Measurements from ENCODE around the gene FOXL1.

The FOXL1 gene

GRCh38 chr16:86579268-86580062 lies 1.1 kb downstream of the FOXL1 start:
- TF ChIP-seq SIN3A (IDR thresholded peaks at IDR 0.05; ENCODE audit: borderline replicate concordance, insufficient read depth, low read length) (no peak), TAF1 (IDR thresholded peaks at IDR 0.05; ENCODE audit: borderline replicate concordance, insufficient read depth, low read length) (no peak), REST (IDR thresholded peaks at IDR 0.05; ENCODE audit: insufficient read depth in 1 of 2, low read depth in 2 of 2, low read length in 2 of 2) (no peak), FOXP2 (optimal IDR thresholded peaks at IDR 0.05; ENCODE audit: borderline replicate concordance, extremely low read depth, extremely low read length, insufficient read depth) (no peak), POLR2AphosphoS5 (IDR thresholded peaks at IDR 0.05; ENCODE audit: low read depth, low read length) (no peak)

- TF ChIP-seq SIN3A (IDR thresholded peaks at IDR 0.05; ENCODE audit: borderline replicate concordance, insufficient read depth, low read length): no peak
- TF ChIP-seq REST (IDR thresholded peaks at IDR 0.05; ENCODE audit: insufficient read depth in 1 of 2, low read depth in 2 of 2, low read length in 2 of 2): no peak
- no peak for TF ChIP-seq TAF1 (IDR thresholded peaks at IDR 0.05; ENCODE audit: borderline replicate concordance, insufficient read depth, low read length)
- no peak for TF ChIP-seq FOXP2 (optimal IDR thresholded peaks at IDR 0.05; ENCODE audit: borderline replicate concordance, extremely low read depth, extremely low read length, insufficient read depth)
- no peak for TF ChIP-seq POLR2AphosphoS5 (IDR thresholded peaks at IDR 0.05; ENCODE audit: low read depth, low read length)
Observed at GRCh38 chr16:86580063-86580790, 1.9 kb downstream of the FOXL1 start.

GRCh38 chr16:86580791-86581170 lies 2.4 kb downstream of the FOXL1 start:
- no peak for TF ChIP-seq FOXP2 (optimal IDR thresholded peaks at IDR 0.05; ENCODE audit: borderline replicate concordance, extremely low read depth, extremely low read length, insufficient read depth)
- TF ChIP-seq REST (IDR thresholded peaks at IDR 0.05; ENCODE audit: insufficient read depth in 1 of 2, low read depth in 2 of 2, low read length in 2 of 2): no peak

GRCh38 chr16:86581458-86581857 lies 3.1 kb downstream of the FOXL1 start:
- TF ChIP-seq TAF1 (IDR thresholded peaks at IDR 0.05; ENCODE audit: borderline replicate concordance, insufficient read depth, low read length) (no peak), SIN3A (IDR thresholded peaks at IDR 0.05; ENCODE audit: borderline replicate concordance, insufficient read depth, low read length) (no peak), FOXP2 (optimal IDR thresholded peaks at IDR 0.05; ENCODE audit: borderline replicate concordance, extremely low read depth, extremely low read length, insufficient read depth) (no peak), REST (IDR thresholded peaks at IDR 0.05; ENCODE audit: insufficient read depth in 1 of 2, low read depth in 2 of 2, low read length in 2 of 2) (no peak), POLR2AphosphoS5 (IDR thresholded peaks at IDR 0.05; ENCODE audit: low read depth, low read length) (no peak)

Measured in PFSK-1 (cell line).